HepG2 (cell line): ENCODE data around the gene OSGIN1.

Experiments
- CHD4 ChIP-seq: fragments of 200-600 bp; sonication (generic); IDR thresholded peaks from 2 replicates; pipeline ENCODE4 v1.7.0; 2017; ENCODE audit warnings: mild to moderate bottlenecking, low read length, borderline replicate concordance
- EP300 ChIP-seq, 3 experiments: sonication (generic) in 1 of 3; formaldehyde crosslinking in 1 of 3; IDR thresholded peaks; 2 replicates each; pipeline versions ENCODE4 v1.5.1 to v1.6.1; 2011 to 2020; ENCODE audit warnings: low read depth in 2 of 3, low read length in 2 of 3, borderline replicate concordance in 1 of 3, improper control_type of control experiment in 1 of 3, mild to moderate bottlenecking in 1 of 3, missing genetic modification reagents in 1 of 3, moderate library complexity in 1 of 3
- PHF8 ChIP-seq: sonication (generic); formaldehyde crosslinking; IDR thresholded peaks from 2 replicates; pipeline ENCODE4 v1.5.0; 2020; ENCODE audit warnings: missing genetic modification reagents

DNA sequence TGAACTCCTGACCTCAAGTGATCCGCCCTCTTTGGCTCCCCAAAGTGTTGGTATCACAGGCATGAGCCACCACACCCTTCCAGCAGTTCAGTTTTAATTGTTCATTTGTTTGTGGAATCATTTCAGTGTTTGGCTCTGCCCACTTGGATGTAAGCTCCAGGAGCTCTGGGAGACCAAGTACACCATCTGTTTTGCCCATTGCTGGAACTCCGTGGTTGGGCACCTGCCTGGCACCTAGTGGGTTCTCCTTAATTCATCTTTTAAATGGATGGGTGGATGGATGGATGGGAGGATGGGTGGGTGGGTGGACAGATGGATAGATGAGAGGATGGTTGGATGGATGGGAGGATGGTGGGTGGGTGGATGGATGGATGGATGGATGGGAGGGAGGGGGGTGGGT lies 14.1 kb downstream of the OSGIN1 start:
- TF ChIP-seq CHD4 (no peak), EP300 (IDR thresholded peaks at IDR 0.05; ENCODE audit: low read depth in 2 of 2, low read length in 2 of 2) (no peak), EP300 (CRISPR knock-in tag; IDR thresholded peaks at IDR 0.05; ENCODE audit: borderline replicate concordance) (no peak), PHF8 (CRISPR knock-in tag) (no peak)
